T-helper 17 cell (primary cell): ENCODE measurements around the gene GBP3. TPM values are rescaled to one million over a fixed set of nuclear protein-coding genes. Genes with fewer than 3 reads are reported as not detected.
A peak's percentile ranks its signal among the peaks of the same experiment; 100 is the strongest.
"Not testable (repeated sequence)": the region's sequence is repeated elsewhere in the genome, so short reads cannot be mapped to it uniquely, and the experiment has no call there.

Source experiments
- ATAC-seq: fragments of 150-1000 bp; cut with Tn5 transposase; 2 replicates; pipeline ENCODE4 v1.10.0; 2021; ENCODE audit warnings: mild to moderate bottlenecking, moderate library complexity
- DNase-seq, 3 donors: peaks; one replicate each; pipeline versions ENCODE4 v3.0.0 to v3.0.0-alpha.2; 2020 to 2021
- H3K9me3 ChIP-seq: one replicate; pipeline ENCODE4 v1.7.0; 2013; ENCODE audit warnings: low read length, mild to moderate bottlenecking; ENCODE audit not compliant: control insufficient read depth, poor library complexity, severe bottlenecking
- H3K27ac Mint-ChIP-seq: one replicate; pipeline ENCODE4 v1.8.0; 2022; ENCODE audit warnings: mild to moderate bottlenecking, moderate library complexity, mixed read lengths
- H3K27me3 Mint-ChIP-seq: one replicate; pipeline ENCODE4 v1.8.0; 2022; ENCODE audit warnings: mixed read lengths
- H3K36me3 Mint-ChIP-seq: one replicate; pipeline ENCODE4 v1.8.0; 2022; ENCODE audit warnings: low read depth, mixed read lengths
- H3K4me1 Mint-ChIP-seq: one replicate; pipeline ENCODE4 v1.8.0; 2022; ENCODE audit warnings: mild to moderate bottlenecking, mixed read lengths
- H3K4me3 Mint-ChIP-seq: one replicate; pipeline ENCODE4 v1.8.0; 2022; ENCODE audit warnings: mild to moderate bottlenecking, moderate library complexity, mixed read lengths
- total RNA-seq, 4 donors: library from RNA in 2 of 4; stranded (reverse) in 2 of 4; gene quantifications; one replicate each; pipeline ENCODE4 v1.2.3 and lab custom pipeline; 2022 to 2026

Gene GBP3
- total RNA-seq, 2 donors from 2014 or later, result 18.3 to 21.9 TPM

DNA sequence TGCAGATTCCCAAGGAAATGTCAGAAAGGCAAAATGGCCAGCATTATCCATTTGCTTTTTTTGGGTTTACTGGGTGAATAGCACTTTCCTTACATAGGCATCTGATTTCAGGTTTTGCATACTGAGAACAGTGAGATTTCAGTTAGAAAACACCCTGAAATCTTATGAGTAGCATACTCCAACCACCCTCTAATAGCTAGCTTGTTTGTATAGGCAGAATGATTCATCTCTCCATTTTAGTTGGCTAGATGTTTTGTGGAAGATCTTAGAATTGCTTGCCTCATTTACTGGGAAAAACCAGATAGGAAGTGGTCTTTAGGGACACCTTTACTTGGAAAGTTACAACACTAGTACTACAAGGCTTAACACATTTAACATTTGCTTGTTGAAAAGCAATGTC is 40.6 kb downstream of the GBP3 start:
- H3K9me3 ChIP-seq, result no peaks in the 10 kb centered on the region
- Mint-ChIP-seq H3K27ac (no peak overlapping the region), H3K4me1 (peaks cover 36% of the 10 kb centered on the region), H3K36me3 (peaks cover 8% of the 10 kb centered on the region), H3K27me3 (no peaks in the 10 kb centered on the region), H3K4me3 (no peak overlapping the region)
- no peak for ATAC-seq
- DNase-seq, result no peak

DNA sequence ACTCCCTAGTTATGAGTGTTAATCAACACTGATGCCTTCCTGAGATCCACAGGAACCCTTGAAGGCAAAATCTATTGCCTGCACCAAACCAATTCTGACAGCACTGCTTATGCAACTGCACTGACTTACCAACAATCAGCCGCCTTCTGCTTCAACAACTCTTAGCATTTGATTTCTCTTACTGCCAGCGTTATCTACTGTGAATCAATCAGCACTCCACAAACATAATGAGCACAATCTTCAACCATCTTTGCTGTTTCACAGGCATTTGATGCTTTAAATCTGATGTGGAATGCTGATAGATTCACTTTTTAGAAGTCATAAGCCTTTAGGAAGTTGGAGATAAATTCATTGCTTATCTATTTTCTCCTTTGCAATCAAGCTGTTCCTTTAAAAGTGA is 41.2 kb downstream of the GBP3 start:
- not testable (repeated sequence) for H3K27me3 Mint-ChIP-seq, H3K9me3 ChIP-seq, H3K27ac Mint-ChIP-seq, H3K4me3 Mint-ChIP-seq, H3K36me3 Mint-ChIP-seq, DNase-seq, ATAC-seq
- H3K4me1 Mint-ChIP-seq, result peaks cover 36% of the 10 kb centered on the region

DNA sequence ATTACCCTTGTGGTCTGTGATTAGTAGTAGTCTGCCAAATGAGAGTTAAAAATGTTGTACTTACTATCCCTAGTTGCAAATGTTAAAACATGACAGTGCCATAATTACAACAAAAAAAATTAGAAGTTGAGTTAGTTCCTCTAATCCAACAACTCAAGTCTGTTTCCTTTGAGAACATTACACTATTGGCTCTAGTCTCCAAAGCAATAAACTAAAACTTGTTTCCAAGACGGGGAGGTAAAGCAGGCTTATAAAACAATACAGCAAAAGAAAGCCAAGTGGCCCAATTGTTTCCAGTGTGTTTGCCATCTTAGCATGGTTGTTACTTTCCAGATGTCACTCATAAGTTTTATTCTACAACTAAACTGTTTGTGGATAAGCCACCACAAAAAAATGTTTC is 41.8 kb downstream of the GBP3 start:
- Mint-ChIP-seq H3K4me3 (no peak overlapping the region), H3K36me3 (peaks cover 8% of the 10 kb centered on the region), H3K27ac (no peak overlapping the region), H3K4me1 (peaks cover 36% of the 10 kb centered on the region), H3K27me3 (no peaks in the 10 kb centered on the region)
- ATAC-seq (no peak), DNase-seq (no peak)
- H3K9me3 ChIP-seq, result no peaks in the 10 kb centered on the region

DNA sequence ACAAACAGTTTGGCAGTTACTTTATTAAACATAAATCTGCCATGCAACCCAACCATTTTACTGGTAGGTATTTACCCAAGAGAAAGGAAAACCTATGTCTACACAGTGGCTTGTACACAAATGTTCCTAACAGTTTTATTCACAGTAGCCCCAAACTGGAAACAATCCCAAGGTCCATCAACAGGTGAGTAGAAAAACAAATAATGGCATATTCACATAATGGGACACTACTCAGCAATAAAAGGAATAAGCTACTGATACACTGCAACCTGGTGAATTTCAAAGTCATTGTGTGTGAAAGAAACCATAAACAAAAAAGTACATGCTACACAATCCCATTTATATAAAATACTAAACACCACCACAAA is 42.9 kb downstream of the GBP3 start:
- H3K4me3 Mint-ChIP-seq, result no peak overlapping the region
- DNase-seq (no peak), ATAC-seq (no peak)
- H3K36me3 Mint-ChIP-seq, result peaks cover 8% of the 10 kb centered on the region
- H3K27ac Mint-ChIP-seq, result no peak overlapping the region
- H3K4me1 Mint-ChIP-seq, result peaks cover 37% of the 10 kb centered on the region
- H3K9me3 ChIP-seq, result no peaks in the 10 kb centered on the region
- H3K27me3 Mint-ChIP-seq, result no peaks in the 10 kb centered on the region

DNA sequence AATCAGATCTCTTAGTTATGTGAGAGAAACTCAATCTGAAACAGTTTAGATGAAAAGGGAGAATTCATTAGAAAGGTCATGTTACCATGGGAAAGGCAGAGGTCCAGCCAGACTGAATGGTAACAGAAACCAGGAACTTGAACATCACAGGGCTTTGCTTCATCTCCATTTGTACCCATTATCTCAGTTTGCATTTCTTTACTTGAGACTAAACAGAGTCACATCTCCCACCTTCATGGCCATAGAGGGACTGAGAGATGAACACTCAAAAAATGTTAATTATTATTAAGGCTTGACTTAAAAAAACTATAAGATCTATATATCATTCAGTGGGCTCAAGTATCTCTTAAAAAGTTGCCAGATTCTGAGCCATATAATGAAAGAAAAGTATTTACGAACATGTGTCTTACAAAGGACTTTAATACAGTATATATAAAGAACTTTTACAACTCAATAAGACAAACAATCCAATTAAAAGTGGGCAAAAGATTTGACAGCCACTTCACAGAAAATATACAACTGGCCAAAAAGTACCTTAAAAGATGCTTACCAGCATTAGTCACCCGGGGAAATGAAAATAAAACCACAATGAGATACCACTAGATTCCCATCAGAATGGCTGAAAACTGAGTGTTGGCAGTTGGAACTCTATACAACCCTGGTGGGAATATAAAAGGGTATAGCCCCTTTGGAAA is 43.5 kb downstream of the GBP3 start:
- no peak overlapping the region for H3K4me3 Mint-ChIP-seq

DNA sequence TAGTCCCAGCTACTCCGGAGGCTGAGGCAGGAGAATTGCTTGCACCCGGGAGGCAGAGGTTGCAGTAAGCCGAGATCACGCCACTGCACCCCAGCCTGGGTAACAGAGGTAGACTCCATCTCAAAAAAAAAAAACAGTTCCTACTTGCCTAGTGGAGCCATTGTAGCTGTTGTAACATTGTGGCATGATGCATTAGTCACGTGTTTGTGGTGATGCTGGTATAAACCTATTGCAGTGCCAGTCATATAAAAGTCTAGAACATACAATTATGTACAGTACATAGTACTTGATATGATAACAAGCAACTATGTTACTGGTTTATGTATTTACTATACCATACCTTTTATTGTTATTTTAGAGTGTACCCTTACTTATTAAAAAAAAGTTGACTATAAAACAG is 46.4 kb downstream of the GBP3 start:
- Mint-ChIP-seq H3K27ac (no peak overlapping the region), H3K36me3 (peaks cover 2% of the 10 kb centered on the region), H3K4me3 (no peak overlapping the region), H3K27me3 (no peaks in the 10 kb centered on the region), H3K4me1 (peaks cover 28% of the 10 kb centered on the region)
- no peaks in the 10 kb centered on the region for H3K9me3 ChIP-seq
- no peak for DNase-seq
- ATAC-seq, result no peak

More for the DNA sequence above, 43.5 kb downstream of the GBP3 start:
- Mint-ChIP-seq H3K27ac (peak overlapping the region; percentile 47), H3K27me3 (no peaks in the 10 kb centered on the region), H3K36me3 (peaks cover 8% of the 10 kb centered on the region), H3K4me1 (peaks cover 34% of the 10 kb centered on the region)
- no peak for ATAC-seq
- DNase-seq, result no peak
- H3K9me3 ChIP-seq, result no peaks in the 10 kb centered on the region

DNA sequence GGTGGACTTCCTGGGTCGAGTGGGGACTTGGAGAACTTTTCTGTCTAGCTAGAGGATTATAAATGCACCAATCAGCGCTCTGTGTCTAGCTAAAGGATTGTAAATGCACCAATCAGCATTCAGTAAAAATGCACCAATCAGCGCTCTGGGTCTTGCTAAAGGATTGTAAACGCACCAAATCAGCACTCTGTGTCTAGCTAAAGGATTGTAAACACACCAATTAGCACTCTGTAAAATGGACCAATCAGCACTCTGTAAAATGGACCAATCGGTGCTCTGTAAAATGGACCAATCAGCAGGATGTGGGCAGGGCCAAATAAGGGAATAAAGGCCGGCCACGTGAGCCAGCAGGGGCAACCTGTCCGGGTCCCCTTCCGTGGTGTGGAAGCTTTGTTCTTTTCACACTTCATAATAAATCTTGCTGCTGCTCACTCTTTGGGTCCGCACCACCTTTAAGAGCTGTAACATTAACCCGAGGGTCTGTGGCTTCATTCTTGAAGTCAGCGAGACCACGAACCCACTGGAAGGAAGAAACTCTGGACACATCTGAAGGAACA is 48.0 kb downstream of the GBP3 start:
- not testable (repeated sequence) for DNase-seq, H3K9me3 ChIP-seq, H3K27me3 Mint-ChIP-seq, H3K27ac Mint-ChIP-seq, ATAC-seq, H3K36me3 Mint-ChIP-seq, H3K4me3 Mint-ChIP-seq
- H3K4me1 Mint-ChIP-seq, result peaks cover 24% of the 10 kb centered on the region

DNA sequence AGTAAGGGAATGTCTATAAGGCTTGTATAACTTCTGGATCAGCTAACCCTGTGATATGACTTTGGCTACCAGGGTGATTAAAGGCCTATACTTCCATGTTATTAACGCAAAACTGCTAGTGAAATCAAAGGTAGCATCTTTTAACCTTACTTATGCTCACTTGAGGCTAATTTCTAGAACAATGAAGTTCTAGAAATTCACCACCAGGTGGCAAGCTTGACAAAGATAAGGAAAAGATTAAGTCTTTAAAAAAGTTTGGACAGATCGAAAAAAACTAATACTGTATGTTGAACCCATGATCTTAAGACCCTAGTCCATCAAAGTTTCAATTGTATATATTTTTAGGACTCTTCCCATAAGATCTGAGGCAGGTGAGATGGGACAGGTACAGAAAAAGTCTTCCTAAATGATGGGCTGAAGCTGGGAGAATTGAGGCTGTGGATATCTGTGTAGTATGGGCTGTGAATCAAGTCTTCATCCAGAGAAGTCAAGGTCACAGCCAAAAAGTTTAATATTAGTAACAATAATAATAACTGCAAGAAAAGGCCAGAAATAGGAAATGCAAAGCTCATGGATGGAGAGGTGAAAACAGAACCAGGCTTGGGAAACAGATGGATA is 49.0 kb downstream of the GBP3 start:
- no peaks in the 10 kb centered on the region for H3K9me3 ChIP-seq
- H3K4me1 Mint-ChIP-seq, result peaks cover 16% of the 10 kb centered on the region
- H3K27me3 Mint-ChIP-seq, result no peaks in the 10 kb centered on the region
- ATAC-seq (peak; percentile 55), DNase-seq (no peak)
- no peak overlapping the region for H3K27ac Mint-ChIP-seq
- H3K4me3 Mint-ChIP-seq, result no peak overlapping the region
- peaks cover 2% of the 10 kb centered on the region for H3K36me3 Mint-ChIP-seq

DNA sequence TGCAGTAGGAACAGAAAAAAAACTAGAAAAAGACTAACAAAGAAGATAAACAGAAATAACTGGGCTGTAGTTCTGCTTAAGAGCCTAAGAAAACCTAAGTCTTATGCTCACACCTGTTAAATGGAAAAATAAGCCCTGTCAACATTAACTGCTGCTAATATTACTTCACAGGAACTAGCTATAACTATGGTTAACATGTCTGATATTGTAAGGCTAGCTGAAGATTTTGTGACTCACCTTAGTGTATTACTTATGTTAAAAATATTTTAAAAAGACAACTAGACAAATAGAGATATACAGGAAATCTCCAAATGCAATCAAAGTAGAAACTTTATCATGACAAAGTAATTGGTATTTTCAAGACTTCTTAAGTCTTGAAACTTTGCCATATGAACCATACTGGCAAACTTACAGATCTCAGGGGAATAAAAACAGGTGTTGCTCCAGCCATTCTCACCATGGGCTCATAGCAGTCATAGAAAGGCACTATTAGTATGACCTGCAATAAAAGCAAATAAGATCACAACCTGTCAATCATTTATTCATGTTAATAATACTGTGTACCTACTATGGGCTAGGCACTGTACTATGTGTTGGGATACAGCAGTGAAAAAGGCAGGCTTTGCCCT is 60.9 kb downstream of the GBP3 start:
- H3K36me3 Mint-ChIP-seq, result peaks cover 13% of the 10 kb centered on the region

DNA sequence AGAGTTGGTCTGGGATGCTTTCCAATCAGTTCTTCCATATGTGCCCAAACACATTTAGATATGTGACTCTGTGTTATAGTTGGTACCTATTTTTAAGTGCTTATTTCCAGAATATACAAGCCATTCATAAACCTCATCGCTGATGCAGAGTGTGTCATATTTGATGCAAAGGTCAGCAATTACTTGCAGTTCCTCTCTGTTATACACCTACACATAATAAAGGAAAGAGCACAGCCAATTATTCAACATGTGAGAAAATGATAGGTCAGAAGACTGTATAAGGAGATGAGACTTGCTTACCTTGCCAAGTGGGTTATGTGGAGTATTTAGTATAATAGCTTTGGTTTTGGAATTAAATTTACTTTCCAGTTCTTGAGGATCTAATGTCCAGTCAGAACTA is 61.6 kb downstream of the GBP3 start:
- Mint-ChIP-seq H3K27ac (no peak overlapping the region), H3K4me1 (peaks cover 14% of the 10 kb centered on the region), H3K36me3 (peaks cover 16% of the 10 kb centered on the region), H3K4me3 (no peak overlapping the region), H3K27me3 (no peaks in the 10 kb centered on the region)
- DNase-seq, result no peak
- ATAC-seq, result no peak
- no peaks in the 10 kb centered on the region for H3K9me3 ChIP-seq

More for the DNA sequence above, 60.9 kb downstream of the GBP3 start:
- no peaks in the 10 kb centered on the region for H3K9me3 ChIP-seq
- ATAC-seq, result no peak
- no peak overlapping the region for H3K27ac Mint-ChIP-seq
- no peak overlapping the region for H3K4me3 Mint-ChIP-seq
- H3K27me3 Mint-ChIP-seq, result no peaks in the 10 kb centered on the region
- peaks cover 11% of the 10 kb centered on the region for H3K4me1 Mint-ChIP-seq
- DNase-seq, result no peak

Other genes with a start within 250 kb of the GBP3 start
- gene GTF2B, start 131.3 kb downstream of the GBP3 start, total RNA-seq, result 10 to 100 TPM; 62.9 to 69.4 TPM
- gene KYAT3, start 30.2 kb downstream of the GBP3 start, total RNA-seq, result 10 to 100 TPM; 15.2 to 20.7 TPM
- 10 to 100 TPM; 20.5 to 25.5 TPM for gene RBMXL1, start 30.2 kb downstream of the GBP3 start, total RNA-seq
- 10 to 100 TPM; 27.3 to 29.4 TPM for gene GBP1, start 42.3 kb upstream of the GBP3 start, total RNA-seq
- 10 to 100 TPM; 88.4 to 98.8 TPM for gene GBP2, start 103.2 kb upstream of the GBP3 start, total RNA-seq
- gene GBP7, start 153.1 kb upstream of the GBP3 start, total RNA-seq, result not detected
- gene GBP4, start 176.1 kb upstream of the GBP3 start, total RNA-seq, result 10 to 100 TPM; 34.1 to 35.9 TPM
- 100 to 1,000 TPM; 122 to 132 TPM for gene GBP5, start 250.0 kb upstream of the GBP3 start, total RNA-seq